SK-N-SH treated with all-trans-retinoic acid at 6 μM for 48 hours (cell line): ENCODE results near the gene MYO1B.

Source experiments
- BACH2 ChIP-seq: fragments of 250-450 bp; sonication (Bioruptor Pico); IDR thresholded peaks from 2 replicates; pipeline ENCODE4 v1.9.0; 2021; ENCODE audit warnings: mild to moderate bottlenecking, borderline replicate concordance
- ESRRG ChIP-seq: fragments of 250-450 bp; sonication (Bioruptor Pico); IDR thresholded peaks from 2 replicates; pipeline ENCODE4 v1.6.1; 2021; ENCODE audit warnings: mild to moderate bottlenecking
- GLIS3 ChIP-seq: fragments of 250-450 bp; sonication (Bioruptor Pico); IDR thresholded peaks from 2 replicates; pipeline ENCODE4 v1.5.0; 2020; ENCODE audit warnings: mild to moderate bottlenecking, moderate library complexity
- OSR1 ChIP-seq: fragments of 250-450 bp; sonication (Bioruptor Pico); IDR thresholded peaks from 2 replicates; pipeline ENCODE4 v1.8.0; 2022; ENCODE audit warnings: moderate library complexity, mild to moderate bottlenecking, inconsistent platforms
- TOX ChIP-seq: fragments of 250-450 bp; sonication (Bioruptor Pico); IDR thresholded peaks from 2 replicates; pipeline ENCODE4 v1.8.0; 2021; ENCODE audit warnings: mild to moderate bottlenecking, moderate library complexity, borderline replicate concordance
- ZFP3 ChIP-seq: fragments of 250-450 bp; sonication (Bioruptor Pico); IDR thresholded peaks from 2 replicates; pipeline ENCODE4 v1.5.0; 2020; ENCODE audit warnings: mild to moderate bottlenecking, moderate library complexity
- ZFP30 ChIP-seq: fragments of 450-650 bp; formaldehyde crosslinking; IDR thresholded peaks from 2 replicates; pipeline ENCODE4 v1.5.0; 2022; ENCODE audit warnings: mild to moderate bottlenecking, moderate library complexity
- TF ChIP-seq, protein P1 (sequence below): fragments of 250-450 bp; sonication (Bioruptor Pico); IDR thresholded peaks from 2 replicates; pipeline ENCODE4 v1.8.0; 2020; ENCODE audit warnings: mild to moderate bottlenecking, moderate library complexity, borderline replicate concordance
- TF ChIP-seq, protein P2 (sequence below): fragments of 250-450 bp; sonication (Bioruptor Pico); IDR thresholded peaks from 2 replicates; pipeline ENCODE4 v1.5.1; 2020; ENCODE audit warnings: low read depth, mild to moderate bottlenecking, moderate library complexity

DNA sequence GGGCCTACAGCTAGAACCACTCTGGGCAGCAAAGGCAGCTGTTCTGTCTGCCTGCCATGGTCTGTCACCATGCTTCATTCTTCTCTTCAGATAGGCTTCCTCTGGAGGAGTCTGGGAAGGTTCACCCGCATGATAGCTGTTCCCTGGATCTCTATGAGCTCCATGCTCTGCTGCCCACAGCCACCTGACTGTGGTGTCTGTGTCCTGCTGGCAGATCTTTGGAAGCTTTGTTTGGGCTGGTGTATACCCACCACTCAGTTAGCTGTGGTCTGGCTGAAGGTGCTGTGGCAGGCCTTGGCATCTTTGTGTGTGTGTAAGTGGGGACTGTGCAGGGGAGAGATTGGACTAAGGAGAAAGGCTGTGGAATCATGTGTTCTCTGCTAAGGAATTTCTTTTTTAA is 23.4 kb downstream of the MYO1B start:
- no peak for TF ChIP-seq BACH2 (CRISPR knock-in tag)
- no peak for TF ChIP-seq ZFP30
- no peak for TF ChIP-seq ZFP3
- TF ChIP-seq, protein P1, sequence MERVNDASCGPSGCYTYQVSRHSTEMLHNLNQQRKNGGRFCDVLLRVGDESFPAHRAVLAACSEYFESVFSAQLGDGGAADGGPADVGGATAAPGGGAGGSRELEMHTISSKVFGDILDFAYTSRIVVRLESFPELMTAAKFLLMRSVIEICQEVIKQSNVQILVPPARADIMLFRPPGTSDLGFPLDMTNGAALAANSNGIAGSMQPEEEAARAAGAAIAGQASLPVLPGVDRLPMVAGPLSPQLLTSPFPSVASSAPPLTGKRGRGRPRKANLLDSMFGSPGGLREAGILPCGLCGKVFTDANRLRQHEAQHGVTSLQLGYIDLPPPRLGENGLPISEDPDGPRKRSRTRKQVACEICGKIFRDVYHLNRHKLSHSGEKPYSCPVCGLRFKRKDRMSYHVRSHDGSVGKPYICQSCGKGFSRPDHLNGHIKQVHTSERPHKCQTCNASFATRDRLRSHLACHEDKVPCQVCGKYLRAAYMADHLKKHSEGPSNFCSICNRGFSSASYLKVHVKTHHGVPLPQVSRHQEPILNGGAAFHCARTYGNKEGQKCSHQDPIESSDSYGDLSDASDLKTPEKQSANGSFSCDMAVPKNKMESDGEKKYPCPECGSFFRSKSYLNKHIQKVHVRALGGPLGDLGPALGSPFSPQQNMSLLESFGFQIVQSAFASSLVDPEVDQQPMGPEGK, result no peak
- no peak for TF ChIP-seq TOX (CRISPR knock-in tag)
- TF ChIP-seq OSR1 (CRISPR knock-in tag), result no peak
- TF ChIP-seq ESRRG (CRISPR knock-in tag), result no peak
- no peak for TF ChIP-seq GLIS3 (CRISPR knock-in tag)
- TF ChIP-seq, protein P2, sequence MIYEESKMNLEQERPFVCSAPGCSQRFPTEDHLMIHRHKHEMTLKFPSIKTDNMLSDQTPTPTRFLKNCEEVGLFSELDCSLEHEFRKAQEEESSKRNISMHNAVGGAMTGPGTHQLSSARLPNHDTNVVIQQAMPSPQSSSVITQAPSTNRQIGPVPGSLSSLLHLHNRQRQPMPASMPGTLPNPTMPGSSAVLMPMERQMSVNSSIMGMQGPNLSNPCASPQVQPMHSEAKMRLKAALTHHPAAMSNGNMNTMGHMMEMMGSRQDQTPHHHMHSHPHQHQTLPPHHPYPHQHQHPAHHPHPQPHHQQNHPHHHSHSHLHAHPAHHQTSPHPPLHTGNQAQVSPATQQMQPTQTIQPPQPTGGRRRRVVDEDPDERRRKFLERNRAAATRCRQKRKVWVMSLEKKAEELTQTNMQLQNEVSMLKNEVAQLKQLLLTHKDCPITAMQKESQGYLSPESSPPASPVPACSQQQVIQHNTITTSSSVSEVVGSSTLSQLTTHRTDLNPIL (CRISPR knock-in tag), result no peak
